Measurements from ENCODE around the gene CEP57L1.

- TF ChIP-seq, protein P1, sequence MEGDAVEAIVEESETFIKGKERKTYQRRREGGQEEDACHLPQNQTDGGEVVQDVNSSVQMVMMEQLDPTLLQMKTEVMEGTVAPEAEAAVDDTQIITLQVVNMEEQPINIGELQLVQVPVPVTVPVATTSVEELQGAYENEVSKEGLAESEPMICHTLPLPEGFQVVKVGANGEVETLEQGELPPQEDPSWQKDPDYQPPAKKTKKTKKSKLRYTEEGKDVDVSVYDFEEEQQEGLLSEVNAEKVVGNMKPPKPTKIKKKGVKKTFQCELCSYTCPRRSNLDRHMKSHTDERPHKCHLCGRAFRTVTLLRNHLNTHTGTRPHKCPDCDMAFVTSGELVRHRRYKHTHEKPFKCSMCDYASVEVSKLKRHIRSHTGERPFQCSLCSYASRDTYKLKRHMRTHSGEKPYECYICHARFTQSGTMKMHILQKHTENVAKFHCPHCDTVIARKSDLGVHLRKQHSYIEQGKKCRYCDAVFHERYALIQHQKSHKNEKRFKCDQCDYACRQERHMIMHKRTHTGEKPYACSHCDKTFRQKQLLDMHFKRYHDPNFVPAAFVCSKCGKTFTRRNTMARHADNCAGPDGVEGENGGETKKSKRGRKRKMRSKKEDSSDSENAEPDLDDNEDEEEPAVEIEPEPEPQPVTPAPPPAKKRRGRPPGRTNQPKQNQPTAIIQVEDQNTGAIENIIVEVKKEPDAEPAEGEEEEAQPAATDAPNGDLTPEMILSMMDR (IDR thresholded peaks at IDR 0.05): no peak
- no peak for TF ChIP-seq POLR2A (IDR thresholded peaks at IDR 0.05)
Observed at GRCh38 chr6:109103942-109104341, 8.6 kb downstream of the CEP57L1 start.

All from body of pancreas (tissue), 4 donors.